DOHH2 (cell line): ENCODE data around the gene LATS2.

Source experiments
- EZH2phosphoT487 ChIP-seq: fragments of 200-600 bp; sonication (generic); IDR thresholded peaks from 2 replicates; pipeline ENCODE4 v1.6.1; 2017; ENCODE audit warnings: borderline replicate concordance, mild to moderate bottlenecking, antibody characterized with exemption, low read length, moderate library complexity, mixed read lengths
- TF ChIP-seq, protein P1 (sequence below): fragments of 200-600 bp; sonication (generic); IDR thresholded peaks from one replicate; pipeline ENCODE4 v1.5.1; 2014; ENCODE audit warnings: antibody characterized with exemption, mild to moderate bottlenecking, low read depth, low read length; ENCODE audit not compliant: poor library complexity, severe bottlenecking

DNA sequence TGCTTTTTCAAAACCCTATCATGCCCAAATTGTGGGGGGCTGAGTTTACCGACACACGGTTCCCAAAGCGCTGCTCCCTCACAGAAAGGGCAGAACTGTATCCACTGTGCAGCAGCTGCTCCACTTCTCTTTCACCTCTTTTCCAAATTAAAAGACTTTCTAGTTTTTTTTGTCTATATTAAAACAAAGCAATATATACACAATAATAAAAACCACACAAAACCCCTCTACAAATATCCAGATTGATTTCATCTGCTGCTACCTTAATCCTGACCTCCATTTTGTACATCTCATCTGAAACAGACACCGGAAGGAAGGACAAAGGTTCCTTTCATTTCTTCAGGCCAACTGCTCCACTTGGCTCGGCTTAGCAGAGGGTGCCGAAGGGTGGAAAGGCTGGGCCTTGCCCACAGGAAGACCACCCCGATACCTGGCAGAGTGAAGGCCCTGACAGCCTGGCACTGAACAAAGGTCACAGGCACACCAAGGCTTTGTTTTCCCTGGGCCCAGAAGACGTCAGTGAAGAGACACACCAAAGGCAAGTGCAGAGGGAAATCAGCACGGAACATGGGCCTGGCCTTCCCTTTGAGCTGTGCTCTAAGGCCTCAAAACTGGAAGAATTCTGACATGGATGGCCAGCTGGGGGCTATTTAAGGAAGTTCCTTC, 71.6 kb downstream of the LATS2 start:
- TF ChIP-seq, protein P1, sequence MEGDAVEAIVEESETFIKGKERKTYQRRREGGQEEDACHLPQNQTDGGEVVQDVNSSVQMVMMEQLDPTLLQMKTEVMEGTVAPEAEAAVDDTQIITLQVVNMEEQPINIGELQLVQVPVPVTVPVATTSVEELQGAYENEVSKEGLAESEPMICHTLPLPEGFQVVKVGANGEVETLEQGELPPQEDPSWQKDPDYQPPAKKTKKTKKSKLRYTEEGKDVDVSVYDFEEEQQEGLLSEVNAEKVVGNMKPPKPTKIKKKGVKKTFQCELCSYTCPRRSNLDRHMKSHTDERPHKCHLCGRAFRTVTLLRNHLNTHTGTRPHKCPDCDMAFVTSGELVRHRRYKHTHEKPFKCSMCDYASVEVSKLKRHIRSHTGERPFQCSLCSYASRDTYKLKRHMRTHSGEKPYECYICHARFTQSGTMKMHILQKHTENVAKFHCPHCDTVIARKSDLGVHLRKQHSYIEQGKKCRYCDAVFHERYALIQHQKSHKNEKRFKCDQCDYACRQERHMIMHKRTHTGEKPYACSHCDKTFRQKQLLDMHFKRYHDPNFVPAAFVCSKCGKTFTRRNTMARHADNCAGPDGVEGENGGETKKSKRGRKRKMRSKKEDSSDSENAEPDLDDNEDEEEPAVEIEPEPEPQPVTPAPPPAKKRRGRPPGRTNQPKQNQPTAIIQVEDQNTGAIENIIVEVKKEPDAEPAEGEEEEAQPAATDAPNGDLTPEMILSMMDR: no peak
- TF ChIP-seq EZH2phosphoT487: no peak
